GM19438 (cell line): ENCODE measurements around the gene TCF7L2.

Experiments
- ATAC-seq: cut with Tn5 transposase; IDR thresholded peaks from one replicate; pipeline ENCODE4 v1.9.1; 2021; ENCODE audit warnings: low read depth; ENCODE audit not compliant: unreplicated experiment

The TCF7L2 gene

DNA sequence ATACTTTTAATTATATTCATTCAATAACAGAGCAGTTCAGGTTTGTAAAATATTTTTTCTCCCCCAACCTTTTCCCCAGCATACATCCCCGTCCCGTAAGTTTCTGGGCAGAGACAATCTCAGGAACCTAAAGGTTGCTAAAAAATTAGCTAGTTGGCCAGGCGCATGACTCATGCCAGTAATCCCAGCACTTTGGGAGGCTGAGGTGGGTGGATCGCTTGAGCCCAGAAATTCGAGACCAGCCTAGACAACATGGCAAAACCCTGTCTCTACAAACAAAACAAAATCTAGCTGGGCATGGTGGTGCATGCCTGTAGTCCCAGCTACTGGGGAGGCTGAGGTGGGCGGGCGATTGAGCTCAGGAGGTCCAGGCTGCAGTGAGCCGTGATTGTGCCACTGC lies 40.2 kb downstream of the TCF7L2 start:
- ATAC-seq = no peak

DNA sequence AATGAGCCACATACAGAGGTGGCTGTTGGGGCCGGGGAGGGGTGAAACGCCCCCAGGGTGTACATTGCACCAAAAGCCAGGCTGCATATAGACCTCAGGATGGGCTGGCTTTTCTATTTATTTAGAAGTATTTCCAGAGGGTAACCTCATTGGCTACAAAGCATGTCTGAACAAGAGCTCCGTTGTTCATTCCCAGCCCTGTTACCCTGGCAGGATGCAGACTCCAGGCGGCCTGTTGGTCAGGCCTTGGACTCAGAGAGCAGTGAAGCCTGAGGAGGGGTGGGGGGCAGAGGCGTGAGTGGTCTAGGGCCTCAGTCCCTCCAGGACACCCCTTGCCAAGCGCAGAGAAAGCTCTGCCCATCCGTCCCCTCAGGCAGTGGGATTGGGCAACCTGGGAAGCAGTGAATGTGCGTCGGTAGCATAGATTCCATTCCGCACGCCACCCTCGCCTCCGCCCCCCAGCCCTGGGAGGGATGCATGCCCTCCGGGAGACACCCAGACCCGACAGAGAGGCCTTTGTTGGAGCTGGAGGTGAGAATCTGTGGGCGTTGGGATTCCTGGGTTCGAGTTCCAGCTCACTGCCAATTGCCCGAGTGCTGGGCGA lies 41.9 kb downstream of the TCF7L2 start:
- no peak for ATAC-seq

DNA sequence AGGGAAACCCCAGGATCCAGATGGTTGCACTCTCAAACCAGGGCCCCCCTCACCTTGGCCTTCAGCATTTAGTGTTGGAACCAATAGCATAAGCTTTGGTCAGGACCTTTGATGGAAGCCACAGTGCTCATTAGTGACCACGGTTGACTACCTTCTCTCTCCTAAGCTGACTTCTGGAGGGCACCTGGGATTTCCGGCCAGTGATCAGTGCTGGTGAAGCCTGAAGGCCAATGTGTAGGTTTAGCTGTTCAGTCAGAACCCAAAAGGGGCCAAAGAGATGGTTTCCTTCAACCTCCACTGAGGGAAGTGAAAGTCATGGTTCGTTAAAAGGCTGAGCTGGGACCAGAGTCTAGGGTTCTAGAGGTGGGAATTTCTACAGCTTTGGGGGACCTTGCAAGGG lies 46.4 kb downstream of the TCF7L2 start:
- ATAC-seq = no peak

DNA sequence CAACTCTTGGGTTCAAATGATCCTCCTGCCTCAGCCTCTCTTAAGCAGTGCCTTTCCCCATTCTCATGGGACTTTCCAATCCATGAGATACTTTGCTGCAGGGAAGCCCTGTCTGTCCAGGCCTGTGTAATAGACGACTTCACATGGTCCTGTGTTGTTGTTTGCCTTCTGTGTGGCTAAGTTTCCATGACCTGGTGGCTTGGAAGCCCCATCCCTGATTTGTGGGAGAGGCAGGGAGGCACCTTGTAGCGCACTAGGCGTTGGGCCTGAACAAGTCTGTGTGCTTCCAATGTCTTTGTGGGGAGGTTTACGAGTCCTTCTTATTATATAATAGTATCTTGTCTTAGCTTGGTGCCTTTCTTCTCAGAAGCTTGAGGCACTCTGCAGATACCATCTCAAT lies 49.1 kb downstream of the TCF7L2 start:
- no peak for ATAC-seq

DNA sequence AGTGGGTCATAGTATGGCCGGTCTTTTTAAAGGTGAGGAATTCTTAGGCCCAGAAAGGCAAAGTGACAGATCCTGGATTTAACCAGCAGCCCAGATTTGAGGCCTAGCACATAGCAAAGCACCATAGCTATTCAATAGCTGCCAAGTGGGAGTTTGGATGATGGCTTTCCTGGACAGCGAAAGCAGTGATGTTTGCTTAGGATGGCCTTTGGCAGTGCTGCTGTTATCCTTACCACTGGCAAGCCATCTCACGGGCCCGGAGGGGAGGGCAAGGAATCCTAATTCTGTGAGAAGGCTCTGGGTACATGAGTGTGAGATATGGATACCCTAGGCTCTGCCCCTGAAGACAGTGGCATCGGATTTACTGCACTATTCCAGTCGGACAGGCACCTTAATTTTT lies 50.4 kb downstream of the TCF7L2 start:
- no peak for ATAC-seq

DNA sequence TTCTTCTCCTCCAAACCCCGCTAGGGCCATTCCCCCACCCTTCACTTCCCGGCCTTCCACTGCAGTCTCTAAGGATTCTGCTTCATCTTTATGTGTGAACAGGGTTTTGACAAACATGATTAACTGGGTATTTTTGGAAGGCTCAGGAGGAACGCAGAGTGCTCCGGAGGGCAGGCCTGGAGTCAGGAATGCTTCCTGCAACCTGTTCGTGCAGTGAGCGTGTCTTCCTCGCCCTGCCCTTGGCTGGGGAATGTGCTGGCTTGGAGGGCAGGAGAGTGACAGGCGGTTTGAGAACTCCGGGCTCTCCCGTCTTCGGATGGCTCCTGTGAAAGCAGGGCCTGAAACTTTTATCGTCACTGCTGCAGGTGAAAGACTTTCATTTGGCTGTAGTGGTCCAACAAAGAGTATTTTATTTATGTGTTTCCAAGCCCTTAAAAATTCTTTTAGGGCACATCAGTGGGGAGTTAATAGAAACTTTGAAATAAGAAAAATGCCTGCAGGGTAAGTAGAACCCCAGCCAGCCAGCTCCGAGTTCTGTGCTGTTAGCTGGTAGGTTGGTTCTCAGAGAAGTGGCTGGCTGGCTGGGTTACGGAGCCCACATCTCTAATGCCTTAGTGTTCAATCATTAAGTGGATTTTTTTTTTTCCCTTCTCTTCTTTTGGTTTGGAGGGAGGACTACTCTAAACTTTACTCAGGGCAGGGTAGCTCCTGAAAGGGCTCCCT lies 51.0 kb downstream of the TCF7L2 start:
- ATAC-seq = no peak

DNA sequence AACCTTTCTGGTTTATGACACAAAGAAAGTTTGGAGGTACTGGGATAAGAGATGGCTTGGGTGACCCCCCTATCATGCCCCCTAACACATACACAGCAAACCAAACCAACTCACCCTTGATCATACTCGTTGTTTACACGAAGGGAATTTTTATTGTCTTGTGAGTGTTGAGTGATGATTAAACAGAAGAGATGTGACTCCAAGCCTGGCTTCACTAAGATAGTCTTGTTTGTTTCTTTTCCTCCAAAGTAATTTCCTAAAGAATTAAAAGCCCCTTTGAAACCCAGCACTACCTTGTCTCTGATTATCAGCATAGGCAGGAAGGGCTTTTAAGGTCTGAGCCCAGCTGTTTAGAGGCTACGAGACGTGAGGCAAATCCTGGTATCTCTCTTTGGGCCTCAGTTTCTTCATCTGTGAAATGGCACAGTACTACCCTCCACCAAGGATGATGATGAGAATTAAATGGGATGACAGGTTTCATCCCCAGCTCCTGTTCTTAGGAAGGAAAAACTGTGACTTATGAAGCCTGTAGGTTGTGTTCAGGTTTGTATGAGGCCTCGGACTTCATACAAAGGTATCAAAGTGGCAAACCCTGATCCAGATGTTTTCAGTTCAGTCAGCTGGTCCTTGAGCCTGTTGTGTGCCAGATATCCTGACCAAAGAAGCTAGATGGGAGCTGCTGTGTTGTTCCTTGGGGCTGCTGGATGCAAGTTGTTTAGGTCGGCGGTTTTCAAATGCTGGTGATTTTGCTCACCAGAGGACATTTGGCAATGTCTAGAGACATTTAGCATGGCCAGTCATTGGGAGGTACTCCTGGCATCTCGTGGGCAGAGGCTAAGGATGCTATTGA lies 51.8 kb downstream of the TCF7L2 start:
- no peak for ATAC-seq

DNA sequence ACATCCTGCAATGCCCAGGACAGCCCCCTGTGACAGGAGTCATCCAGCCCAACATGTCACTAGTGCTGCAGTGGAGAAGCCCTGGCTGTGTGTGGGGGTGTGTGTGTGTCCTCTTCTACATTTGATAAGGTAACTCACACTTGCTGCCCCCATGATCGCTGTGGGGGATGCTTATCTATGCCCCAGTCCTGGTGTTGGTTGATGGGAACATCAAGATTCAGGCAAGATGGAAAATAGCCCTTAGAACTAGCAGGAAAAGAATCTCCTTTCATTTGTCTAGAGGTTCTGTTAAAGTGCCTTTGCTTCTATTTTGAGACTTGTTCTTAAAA lies 52.4 kb downstream of the TCF7L2 start:
- ATAC-seq = no peak

DNA sequence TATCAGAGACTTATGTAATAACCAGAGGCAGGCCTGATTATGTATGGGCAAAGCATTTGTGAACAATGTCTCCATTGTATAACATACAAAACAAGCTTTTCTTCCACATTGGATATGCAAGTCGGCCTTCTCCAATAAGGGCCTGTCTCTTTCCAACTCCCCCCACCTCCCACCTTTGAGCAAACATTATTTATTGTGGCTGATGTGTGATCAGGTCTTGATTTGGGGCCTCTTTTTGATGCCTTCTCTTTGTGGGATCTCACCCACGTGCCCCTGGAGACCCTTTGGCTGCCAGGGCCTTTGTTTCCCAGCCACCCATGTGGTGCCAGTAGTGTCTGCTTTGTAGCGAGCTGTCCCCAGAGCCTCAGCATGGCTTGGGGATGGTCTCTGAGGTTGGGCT lies 53.0 kb downstream of the TCF7L2 start:
- ATAC-seq = no peak

DNA sequence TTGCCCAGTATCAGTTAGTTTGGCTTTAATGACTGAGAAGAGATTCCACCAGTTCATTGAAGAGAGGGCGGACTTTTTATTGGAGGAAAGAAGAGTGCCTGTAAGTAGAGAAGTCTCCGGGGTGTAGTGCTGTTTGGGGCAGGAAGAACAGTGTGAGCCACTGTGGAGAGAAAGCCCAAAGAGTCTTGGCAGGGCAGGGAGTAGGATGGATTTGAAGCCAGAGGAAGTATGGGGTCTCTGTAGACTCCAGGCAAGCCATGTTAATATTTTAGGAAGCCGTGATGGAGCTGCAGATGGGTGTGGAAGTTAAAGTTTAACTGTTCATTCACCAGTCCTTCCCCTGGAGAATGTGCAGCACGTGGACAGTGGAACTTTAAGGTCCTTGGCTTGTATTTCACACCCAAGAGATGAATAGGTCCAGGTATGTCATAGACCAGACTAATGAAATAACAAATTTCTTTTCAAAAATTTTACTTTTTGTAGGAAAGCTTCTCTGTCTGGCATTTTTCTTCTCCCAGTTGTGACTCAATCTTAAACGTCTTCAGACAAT lies 54.1 kb downstream of the TCF7L2 start:
- no peak for ATAC-seq

DNA sequence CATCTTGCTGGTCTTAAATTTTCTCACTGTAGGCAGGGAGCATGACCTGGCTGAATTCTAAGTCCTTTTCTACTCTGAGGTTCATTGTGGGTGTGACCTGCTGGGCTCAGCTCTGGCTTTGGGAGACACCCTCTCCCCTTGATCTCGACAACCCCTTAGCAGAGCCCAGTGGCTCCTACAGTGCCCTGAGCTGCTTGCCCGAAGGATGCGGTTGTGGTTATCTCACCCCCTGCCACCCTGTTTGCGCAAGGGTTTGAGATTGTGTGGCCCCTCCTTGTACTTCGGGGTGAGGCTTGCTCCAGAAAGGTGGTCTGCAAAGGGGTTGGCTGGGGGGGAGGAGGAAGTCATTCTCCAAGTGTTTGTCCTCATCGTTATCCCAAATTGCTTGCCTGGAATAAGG lies 55.3 kb downstream of the TCF7L2 start:
- no peak for ATAC-seq

DNA sequence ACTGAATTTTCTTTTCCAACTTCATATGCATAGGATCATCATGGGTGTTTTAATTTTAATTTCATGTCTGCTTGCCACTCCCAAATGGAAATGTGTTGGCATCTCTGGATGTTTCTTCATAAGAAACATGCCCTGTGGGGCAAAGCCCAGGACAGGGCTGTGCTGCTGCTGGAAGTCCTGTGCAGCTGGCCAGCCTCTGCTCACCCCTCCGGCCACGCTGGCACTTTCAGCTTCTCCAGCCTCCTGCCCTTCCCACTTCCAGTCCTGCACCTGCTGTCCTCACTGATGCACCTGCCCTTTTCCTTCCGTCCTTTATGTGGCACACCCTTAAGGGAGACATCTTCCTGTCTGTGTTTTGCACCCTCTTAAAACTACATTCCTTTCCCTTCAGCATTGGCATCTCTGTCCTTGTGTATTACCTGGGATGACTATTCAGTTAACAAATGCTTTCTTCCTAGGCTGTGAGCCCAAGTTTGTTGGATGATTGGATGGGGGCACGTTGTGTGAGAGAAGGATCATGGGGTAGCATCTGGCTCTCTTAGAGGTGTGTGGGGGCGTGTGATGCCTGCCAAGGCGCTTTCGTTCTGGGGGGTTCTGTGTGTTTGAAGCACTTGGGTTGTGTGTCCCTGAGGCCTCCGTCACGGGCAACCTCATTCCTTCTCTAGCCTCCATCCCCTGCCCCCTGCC lies 56.8 kb downstream of the TCF7L2 start:
- no peak for ATAC-seq

DNA sequence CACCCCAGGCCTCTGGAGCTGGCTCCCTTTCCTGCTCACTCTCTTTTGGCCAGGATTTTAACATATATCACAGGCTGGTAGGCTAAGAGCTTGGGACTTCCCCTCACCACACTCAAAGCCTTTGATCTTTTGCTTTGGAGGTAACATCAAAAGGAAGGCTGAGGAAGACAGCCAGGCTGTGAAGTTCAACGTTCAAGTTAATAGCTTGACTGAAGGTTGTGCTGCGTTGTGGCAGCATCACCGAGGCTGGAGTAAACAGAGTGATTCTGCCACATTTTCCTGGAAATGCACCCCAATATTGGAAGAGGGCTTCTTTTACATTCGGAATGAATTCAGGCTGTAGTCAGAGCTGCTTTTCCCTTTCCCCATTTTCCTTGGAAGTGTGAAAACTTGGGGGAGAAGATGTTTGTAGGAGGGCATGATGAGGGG lies 57.3 kb downstream of the TCF7L2 start:
- no peak for ATAC-seq

DNA sequence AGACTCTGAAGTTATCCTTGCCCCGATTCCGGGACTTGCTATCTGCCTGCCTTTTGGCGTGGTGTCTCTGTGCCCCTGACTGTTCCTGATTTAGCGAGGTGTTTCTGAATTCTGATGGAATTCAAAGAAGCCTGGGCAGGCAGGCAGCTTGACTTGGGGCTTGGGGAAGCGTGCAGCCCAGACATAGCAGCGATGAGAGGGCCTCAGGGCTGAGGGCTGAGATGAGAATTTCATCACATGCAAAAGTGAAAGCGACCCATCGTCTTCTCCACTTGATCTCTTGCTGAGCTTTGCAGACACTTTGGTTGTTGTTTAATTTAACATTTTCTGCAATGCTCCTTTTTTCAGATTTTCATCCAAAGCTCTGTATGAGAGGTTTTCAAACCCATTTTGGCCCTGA lies 57.8 kb downstream of the TCF7L2 start:
- ATAC-seq = no peak

DNA sequence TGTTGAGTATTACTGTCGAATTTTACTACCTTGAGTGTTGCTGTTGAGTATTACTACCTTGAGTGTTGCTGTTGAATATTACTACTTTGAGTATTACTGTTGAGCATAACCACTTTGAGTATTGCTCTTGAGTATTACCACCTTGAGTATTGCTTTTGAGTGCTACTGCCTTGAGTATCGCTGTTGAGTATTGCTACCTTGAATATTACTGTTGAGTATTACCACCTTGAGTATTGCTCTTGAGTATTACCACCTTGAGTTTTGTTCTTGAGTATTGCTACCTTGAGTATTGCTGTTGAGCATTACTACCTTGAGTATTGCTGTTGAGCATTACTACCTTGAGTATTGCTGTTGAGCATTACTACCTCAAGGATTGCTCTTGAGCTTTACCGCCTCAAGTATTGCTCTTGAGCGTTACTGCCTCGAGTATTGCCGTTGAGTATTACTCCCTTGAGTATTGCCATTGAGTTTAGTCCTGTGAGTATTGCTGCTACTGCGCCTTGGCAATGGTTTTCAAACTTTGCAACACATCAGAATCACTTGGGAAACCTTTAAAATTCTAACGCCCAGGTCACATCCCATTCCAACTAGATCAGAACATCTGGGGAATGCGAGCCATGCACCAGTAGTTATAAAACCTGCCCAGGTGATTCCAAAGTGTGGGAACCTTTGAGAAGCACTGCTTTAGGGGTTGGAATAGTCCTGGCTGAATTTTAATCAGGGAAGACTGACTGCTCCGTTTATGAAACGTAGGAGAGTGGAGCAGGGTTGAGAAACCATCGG lies 61.7 kb downstream of the TCF7L2 start:
- ATAC-seq = no peak

DNA sequence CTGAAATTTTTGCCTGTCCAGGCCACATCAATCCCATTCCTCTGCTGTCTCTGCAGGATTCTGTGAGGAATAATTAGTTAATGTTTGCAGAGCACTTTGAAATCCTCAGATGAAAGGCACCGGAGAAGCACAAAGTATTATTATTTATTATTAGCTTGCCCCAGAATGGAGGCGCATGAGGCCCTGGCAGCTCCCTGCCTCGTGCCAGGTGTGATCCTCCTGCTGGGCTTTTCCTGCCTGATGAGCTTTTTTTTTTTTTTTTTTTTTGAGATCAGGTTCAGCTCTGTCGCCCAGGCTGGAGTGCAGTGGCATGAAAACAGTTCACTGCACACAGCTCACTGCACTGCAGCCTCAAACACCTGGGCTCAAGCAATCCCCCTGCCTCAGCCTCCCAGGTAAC lies 65.2 kb downstream of the TCF7L2 start:
- no peak for ATAC-seq

DNA sequence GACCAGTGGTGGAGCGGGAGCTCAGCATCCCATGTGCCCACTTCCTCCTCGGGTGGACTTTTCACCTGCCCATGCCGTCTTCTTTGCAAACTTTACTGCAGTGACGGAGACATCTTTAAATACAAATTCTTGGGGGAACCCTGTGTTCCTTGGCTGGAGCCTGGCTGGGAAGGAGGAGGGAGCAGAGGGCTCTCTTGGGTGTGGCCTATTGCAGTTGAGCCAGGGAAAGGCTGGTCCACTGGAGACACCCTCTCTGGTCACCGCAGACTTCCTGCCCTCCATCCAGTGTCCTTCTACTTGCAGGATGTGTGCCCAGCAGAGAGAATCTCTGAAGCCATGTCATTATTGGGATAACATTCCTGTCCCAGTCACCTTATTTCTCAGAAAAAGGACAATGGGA lies 67.3 kb downstream of the TCF7L2 start:
- ATAC-seq = no peak

DNA sequence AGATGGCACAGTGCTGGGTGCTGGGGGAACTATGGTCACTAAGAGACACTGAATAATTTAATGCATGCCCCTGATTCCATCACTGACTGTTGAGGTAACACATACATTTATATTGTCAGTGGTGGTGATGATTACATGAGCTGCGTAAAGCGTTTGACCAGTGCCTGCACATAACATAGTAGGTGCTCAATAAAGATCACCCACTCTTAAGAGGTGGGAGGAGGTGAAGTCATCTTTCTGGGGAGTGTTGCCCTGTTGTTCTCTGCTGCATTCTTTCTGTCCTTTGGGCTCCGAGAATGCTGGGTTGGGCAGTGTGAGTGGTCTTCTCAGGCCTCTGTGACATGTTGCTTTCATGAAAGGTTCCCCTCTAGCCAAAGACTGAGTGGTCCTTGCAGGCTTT lies 68.0 kb downstream of the TCF7L2 start:
- no peak for ATAC-seq

DNA sequence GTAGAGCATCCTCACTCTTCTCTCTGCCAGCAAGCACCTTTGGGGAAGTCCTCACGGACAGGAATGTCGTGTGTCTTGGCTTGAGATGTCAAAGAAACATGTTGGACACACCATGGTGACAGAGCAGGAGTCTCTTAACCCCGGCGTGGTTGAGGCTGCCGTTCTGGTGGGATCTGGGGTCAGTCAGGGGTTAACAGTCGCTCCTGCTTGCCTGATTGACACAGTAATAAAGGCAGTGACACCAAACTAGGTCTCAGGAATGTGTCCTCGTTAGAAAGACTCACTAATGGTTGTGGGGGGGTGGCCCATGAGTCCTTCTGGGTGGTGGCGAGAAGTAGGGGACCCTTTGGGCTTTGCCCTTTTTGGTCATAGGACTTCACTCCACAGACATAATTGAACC lies 69.0 kb downstream of the TCF7L2 start:
- no peak for ATAC-seq
